ENCODE measurements around the gene PCBP3.

GRCh38 chr21:45704311-45705108 is 61.0 kb downstream of the PCBP3 start:
- TF ChIP-seq POLR2A (IDR thresholded peaks at IDR 0.05) (no peak), CTCF (IDR thresholded peaks at IDR 0.05) (no peak)
